Measurements from ENCODE around the gene FAF1.

FAF1 gene

GRCh38 chr1:50458507-50458906 is 501.6 kb downstream of the FAF1 start:
- no peak for DNase-seq

GRCh38 chr1:50454911-50455310 is 505.2 kb downstream of the FAF1 start:
- no peak for DNase-seq

GRCh38 chr1:50453266-50453665 is 506.8 kb downstream of the FAF1 start:
- DNase-seq = peak in 1 of 2 experiments; percentile 21

- peak in 1 of 2 experiments; percentile 15 for DNase-seq
Measured at GRCh38 chr1:50452700-50453099, 507.4 kb downstream of the FAF1 start.

GRCh38 chr1:50450861-50451653 is 509.0 kb downstream of the FAF1 start:
- DNase-seq = peak; percentile 10 to 62

- no peak for DNase-seq
Measured at GRCh38 chr1:50447961-50448360, 512.1 kb downstream of the FAF1 start.

- DNase-seq = no peak
Measured at GRCh38 chr1:50441183-50441582, 518.9 kb downstream of the FAF1 start.

- DNase-seq = no peak
Measured at GRCh38 chr1:50438945-50439344, 521.1 kb downstream of the FAF1 start.

GRCh38 chr1:50436489-50436888 is 523.6 kb downstream of the FAF1 start:
- DNase-seq = no peak

GRCh38 chr1:50430010-50430405 is 530.1 kb downstream of the FAF1 start:
- DNase-seq = no peak

GRCh38 chr1:50427818-50428779 is 532.0 kb downstream of the FAF1 start:
- DNase-seq = peak in 1 of 2 experiments; percentile 34

- DNase-seq = peak in 1 of 2 experiments; percentile 42
Measured at GRCh38 chr1:50427086-50427817, 532.8 kb downstream of the FAF1 start.

GRCh38 chr1:50426702-50427085 is 533.4 kb downstream of the FAF1 start:
- peak; percentile 8 to 42 for DNase-seq

GRCh38 chr1:50426108-50426700 is 533.9 kb downstream of the FAF1 start:
- DNase-seq = no peak

GRCh38 chr1:50425376-50426107 is 534.5 kb downstream of the FAF1 start:
- peak; percentile 11 to 23 for DNase-seq

GRCh38 chr1:50424884-50425375 is 535.1 kb downstream of the FAF1 start:
- DNase-seq = no peak

- peak in 1 of 2 experiments; percentile 29 for DNase-seq
Measured at GRCh38 chr1:50424045-50424883, 535.8 kb downstream of the FAF1 start.

GRCh38 chr1:50423670-50424000 is 536.4 kb downstream of the FAF1 start:
- DNase-seq = peak in 1 of 2 experiments; percentile 61

- peak; percentile 61 to 75 for DNase-seq
Measured at GRCh38 chr1:50422946-50423669, 537.0 kb downstream of the FAF1 start, which contains the start of gene DMRTA2. DMRTA2 (minus strand) TSS chr1:50423443; CDS start chr1:50421536, 1,907 bp downstream.

GRCh38 chr1:50422675-50422945 is 537.5 kb downstream of the FAF1 start:
- no peak for DNase-seq
